WTC11 (cell line): ENCODE measurements around the gene TTC39B.

ENCODE experiments used
- ATF2 ChIP-seq: sonication (generic); formaldehyde crosslinking; IDR thresholded peaks from 2 replicates; pipeline ENCODE4 v1.8.1; 2022; ENCODE audit warnings: low read depth, missing genetic modification reagents, borderline replicate concordance
- TF ChIP-seq, protein P1 (sequence below): sonication (generic); formaldehyde crosslinking; IDR thresholded peaks from 2 replicates; pipeline ENCODE4 v1.8.0; 2022; ENCODE audit warnings: mild to moderate bottlenecking, missing genetic modification reagents

- TF ChIP-seq, protein P1, sequence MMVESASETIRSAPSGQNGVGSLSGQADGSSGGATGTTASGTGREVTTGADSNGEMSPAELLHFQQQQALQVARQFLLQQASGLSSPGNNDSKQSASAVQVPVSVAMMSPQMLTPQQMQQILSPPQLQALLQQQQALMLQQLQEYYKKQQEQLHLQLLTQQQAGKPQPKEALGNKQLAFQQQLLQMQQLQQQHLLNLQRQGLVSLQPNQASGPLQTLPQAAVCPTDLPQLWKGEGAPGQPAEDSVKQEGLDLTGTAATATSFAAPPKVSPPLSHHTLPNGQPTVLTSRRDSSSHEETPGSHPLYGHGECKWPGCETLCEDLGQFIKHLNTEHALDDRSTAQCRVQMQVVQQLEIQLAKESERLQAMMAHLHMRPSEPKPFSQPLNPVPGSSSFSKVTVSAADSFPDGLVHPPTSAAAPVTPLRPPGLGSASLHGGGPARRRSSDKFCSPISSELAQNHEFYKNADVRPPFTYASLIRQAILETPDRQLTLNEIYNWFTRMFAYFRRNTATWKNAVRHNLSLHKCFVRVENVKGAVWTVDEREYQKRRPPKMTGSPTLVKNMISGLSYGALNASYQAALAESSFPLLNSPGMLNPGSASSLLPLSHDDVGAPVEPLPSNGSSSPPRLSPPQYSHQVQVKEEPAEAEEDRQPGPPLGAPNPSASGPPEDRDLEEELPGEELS: no peak
- TF ChIP-seq ATF2 (CRISPR knock-in tag): no peak
Observed at GRCh38 chr9:15286161-15286821, 20.7 kb downstream of the TTC39B start.
